NCI-H748 treated with DMSO at 0.1 percent for 48 hours (cell line): ENCODE results near the gene NFE2L2.
A peak's percentile ranks its signal among the peaks of the same experiment; 100 is the strongest.
"Not testable (repeated sequence)": the region's sequence is repeated elsewhere in the genome, so short reads cannot be mapped to it uniquely, and the experiment has no call there.

Experiments
- DNase-seq: peaks from one replicate; lab custom pipeline; 2025; lab: John Stamatoyannopoulos, UW

NFE2L2 gene

DNA sequence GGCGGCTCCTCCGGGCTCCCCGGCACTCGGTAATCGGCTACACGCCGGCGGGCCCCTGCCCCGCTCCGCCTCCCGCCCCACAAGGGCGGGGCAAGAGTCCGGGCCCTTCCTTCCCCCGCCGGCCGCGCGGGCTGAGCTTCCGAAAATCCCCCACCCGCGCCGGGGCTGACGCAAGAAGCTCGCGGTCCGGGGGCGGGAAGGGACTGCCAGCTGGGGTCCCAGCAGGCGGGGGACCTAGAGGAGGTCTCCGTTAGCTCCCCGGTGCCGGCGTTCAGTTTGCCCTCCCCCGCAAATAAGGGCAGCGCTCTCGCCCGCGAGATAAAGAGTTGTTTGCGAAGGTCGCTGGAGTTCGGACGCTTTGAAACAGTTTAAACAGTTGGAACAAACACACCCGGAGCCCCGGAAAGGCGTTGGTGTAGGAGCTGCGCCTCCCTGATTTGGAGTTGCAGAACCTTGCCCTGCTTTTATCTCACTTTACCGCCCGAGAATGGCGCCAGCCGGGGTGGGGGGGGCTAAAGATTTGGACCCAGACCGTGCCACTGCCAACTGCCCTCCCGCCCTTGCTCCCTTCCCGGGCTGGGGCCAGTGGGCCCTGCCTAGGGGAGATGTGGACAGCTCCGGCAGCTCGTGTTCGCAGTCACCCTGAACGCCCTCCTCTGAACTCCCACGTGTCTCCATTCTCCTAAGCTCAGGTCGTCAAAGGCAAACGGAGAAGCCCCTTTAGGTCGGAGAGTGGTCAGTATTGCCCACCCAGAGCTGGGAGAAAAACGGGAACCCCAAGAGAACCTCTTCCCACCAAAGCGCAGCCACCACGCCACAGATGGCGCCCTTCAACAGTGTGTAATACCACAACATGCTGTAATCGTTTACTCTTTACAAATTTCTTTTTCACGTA is at the start of gene NFE2L2:
Gene NFE2L2, minus strand, starts transcription at position 35 of the 895 bp plus-strand sequence. CDS start 151 bp downstream, outside the sequence.
- peak; percentile 59 for DNase-seq

DNA sequence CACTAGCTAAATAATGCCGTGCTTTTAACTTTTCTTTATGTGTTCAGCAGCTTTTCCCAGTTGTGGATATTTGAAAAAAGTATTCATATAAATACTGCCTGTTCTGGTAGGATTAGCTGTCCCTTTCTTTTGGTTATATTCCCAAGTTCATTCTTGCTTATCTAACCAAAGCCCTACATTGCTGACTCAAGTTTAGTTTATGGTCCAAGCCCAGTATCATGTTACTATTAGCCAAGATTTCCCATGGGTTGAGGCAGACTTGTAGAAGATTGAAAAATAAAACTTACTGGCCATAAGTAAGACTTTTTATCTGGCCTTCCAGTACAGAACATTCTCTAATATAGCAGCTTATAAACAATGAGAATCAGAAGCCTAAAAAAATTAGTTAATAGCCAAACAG is 49.7 kb upstream of the NFE2L2 start:
- DNase-seq = no peak

DNA sequence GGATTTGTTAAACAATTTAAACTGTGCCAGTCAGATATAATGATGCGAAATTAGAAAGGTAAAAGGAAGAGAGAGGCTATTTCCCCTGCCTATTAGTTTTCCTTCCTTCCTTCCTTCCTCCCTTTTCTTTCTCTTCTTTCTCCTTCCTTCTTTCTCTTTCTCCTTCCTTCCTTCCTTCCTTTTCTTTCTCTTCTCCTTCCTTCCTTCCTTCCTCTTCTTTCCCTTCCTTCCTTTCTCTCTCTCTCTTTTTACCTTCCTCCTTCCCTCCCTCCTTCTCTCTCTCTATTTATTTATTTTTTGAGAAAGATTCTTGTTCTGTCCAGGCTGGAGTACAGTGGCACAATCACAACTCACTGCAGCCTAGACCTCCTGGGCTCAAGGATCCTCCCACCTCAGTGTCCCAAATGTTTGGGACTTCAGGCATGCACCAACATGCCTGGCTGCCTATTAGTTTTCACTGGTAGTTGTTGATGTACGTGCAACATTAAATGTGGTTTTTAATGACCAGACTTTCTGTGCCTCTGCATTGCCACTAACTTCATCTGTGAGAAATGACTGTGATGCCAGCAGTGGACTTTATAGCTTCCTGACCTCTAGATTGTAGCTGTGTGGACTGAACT is 48.7 kb upstream of the NFE2L2 start:
- no peak for DNase-seq

DNA sequence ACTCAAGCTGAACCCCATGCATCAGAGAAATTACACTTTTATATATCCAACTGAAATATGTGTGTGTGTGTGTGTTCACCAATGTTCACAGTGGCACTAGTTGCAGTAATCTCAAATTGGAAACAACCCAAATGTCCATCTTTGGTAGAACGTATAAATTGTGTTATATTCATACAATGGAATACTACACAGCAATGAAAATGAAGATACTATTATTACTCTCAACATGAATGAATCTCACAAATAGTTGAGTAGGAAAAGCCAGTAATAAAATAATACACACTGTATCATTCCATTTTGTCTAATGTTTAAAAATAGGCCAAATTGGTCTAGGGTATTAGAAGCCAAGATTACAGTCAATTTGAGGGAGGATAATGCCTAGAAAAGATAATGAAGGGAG is 48.0 kb upstream of the NFE2L2 start:
- no peak for DNase-seq

DNA sequence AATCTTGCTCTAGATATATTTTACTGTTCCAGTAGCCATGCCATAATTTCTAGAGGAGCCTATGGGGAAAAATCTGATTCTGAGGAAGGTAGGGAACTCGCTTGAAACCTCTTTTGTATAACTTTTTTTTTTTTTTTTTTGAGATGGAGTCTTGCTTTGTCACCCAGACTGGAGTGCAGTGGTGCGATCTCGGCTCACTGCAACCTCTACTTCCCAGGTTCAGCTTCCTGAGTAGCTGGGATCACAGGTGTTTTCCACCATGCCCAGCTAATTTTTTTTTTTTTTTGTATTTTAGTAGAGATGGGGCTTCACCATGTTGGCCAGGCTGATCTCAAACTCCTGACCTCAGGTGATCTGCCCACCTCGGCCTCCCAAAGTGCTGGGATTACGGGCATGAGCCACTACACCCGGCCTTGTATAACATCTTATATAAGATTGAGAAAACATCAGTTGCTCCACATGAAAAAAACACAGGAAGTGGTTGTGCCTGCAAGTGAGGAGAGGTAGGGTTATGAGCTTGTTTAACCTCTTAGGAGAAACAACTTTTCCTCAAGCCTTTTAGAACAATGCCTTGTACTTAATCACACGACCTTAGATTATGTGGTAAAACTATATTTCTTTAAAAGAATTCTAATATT is 45.3 kb upstream of the NFE2L2 start:
- not testable (repeated sequence) for DNase-seq

DNA sequence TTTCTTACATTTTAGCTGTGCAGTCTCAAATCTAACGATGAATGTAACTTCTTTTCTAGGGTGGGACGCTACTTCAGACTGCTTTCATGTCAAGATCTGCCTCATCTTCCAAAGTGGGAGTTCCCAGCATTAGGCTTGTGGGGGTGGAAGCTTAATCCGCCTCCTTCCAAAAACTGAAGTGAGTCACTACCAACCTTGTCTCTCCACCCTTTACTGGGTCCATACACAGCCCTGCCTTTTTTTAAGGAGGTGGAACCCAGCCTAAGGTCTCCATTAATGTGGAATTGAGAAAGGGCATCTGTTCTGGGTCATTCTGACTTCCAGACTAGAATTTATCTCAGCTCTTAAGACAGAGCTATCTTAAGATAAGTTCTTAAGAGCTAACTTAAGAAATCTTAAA is 42.0 kb upstream of the NFE2L2 start:
- DNase-seq = no peak

DNA sequence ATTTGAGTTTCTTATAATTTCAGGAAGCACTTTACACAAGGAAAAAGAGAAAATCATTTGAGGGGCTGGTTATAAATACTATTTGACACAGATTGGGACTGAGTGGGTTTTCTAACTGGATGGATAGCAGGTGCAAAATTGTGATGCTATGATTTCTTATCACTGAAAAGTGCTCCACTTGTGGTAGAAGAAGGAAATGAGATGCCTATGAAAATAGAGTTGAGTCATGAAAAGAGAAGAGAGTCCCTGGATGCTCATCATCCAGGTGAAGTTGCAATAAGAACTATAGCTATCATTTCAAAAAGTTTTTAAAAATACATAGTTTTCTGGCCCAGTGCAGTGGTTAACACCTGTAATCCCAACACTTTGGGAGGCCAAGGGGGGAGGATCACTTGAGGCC is 39.4 kb upstream of the NFE2L2 start:
- no peak for DNase-seq

DNA sequence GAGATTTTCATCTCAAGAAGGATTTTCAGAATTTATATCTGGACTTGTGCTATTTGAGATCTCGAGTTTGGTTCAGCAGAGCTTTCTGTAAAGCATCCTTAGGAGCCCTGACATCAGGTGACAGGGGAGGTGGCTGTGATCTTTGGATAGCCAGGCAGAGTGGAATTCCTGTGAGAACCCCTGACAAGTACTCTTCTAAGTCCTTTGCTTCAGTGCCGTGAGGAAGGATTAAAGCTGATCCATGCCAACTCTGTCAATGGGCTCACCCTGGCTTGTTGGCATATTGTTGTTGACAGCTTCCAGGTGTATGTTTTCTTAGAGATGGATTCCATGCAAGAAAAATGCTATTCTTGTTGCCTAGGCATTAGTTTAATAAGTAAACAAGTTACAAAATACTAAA is 38.0 kb upstream of the NFE2L2 start:
- DNase-seq = no peak

DNA sequence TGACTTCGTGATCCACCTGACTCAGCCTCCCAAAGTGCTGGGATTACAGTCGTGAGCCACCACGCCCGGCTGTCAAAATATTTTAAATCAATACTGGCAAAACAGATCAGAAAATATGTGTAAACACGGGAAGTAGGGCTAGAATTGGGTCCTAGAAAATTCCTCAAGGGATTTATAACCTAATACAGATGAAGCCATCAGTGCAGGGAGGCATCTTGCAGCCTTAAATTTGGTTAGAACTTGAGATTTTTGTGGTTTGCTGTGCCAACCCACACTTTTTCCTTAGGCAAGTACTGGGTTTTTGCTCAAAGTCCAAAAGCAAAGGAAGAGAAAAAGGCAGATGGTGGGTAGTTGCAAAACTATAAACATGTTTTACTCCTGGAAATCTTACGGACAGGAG is 33.7 kb upstream of the NFE2L2 start:
- no peak for DNase-seq

DNA sequence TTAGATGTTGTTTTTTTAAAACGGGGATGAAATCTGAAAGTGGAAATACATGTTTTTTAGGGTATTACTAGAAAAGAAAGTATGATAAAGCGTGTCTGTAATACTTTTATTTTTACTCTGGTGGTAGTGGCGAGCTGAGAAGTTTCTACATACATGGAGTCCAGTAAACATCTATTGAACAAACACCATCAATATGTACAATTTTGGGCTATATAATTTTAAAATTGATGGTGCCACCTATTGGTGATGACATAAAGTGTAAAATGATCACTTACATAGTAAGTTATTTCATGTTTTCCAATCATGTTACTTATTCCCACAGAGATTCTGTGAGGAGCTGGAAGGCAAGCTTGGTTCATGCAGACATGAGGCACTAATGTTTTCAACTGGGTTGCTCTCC is 31.5 kb upstream of the NFE2L2 start:
- DNase-seq = no peak

DNA sequence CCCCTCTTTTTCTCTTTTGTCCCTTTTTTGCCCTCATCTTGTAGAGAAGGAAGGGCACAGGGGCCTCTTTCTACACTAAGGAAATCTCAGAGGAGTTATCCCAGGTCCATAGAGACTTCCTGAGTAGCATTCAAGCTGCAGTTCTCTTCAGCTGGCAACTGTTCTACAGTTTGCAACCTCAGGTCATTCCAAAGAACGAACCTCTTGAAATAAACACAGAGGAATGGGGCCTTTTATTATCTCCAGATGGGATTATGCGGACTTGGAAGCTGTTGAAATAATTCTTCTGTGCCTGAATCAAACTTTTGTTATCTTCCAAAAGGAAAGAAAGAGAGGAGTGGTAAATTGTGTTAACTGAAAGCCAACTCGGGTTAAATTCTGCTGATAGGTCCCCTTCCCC is 31.0 kb upstream of the NFE2L2 start:
- DNase-seq = no peak

DNA sequence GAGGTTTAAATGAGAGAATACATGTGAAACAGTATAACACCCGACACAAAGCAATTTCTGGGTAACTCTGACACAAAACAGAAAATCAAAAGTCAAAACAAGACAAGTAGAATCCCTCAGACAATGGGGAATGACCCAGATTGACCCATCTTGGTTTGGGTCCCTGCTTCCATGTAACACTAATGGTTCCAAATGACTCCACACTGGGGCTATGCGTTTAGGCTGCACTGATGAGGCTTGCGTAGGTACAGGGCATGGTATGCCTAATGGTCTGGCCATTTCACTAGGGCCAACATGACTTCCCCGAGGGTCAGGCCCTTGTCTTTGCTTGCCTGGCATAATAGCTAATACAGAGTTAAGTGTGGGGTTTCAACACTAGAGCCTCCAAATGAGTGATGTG is 27.2 kb upstream of the NFE2L2 start:
- no peak for DNase-seq

DNA sequence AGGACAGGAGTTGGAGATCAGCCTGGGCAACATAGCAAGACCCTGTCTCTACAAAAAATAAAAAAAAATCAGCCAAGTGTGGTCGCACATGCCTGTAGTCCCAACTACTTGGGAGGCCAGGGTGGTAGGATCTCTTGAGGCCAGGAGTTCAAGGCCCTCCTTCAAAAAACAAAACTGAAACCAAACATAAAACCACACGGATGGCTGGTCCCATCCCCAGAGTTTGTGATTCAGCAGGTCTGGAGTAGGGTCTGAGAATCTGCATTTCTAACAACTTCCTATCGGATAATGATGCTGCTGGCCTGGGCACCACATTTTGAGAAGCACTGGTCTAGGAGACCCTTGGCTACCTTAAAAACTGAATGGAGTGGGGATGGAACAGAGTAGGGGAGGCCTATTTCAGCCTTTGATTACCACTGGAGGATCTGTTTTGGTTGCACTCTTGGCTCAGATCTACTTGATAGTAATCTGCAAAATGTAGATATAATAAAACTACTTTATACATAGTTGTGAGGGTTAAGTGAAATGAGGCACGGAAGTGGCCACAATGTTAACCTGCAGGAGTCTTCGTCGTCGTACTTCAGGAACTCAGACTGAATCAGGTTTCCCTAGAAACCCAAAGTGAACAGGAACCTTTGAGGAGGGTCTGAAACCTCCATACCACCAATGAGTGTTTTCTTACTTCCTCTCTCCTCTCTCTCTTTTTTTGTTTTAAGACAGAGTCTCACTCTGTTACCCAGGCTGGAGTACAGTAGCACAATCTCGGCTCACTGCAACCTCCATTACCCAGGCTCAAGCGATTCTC is 25.5 kb upstream of the NFE2L2 start:
- no peak for DNase-seq

DNA sequence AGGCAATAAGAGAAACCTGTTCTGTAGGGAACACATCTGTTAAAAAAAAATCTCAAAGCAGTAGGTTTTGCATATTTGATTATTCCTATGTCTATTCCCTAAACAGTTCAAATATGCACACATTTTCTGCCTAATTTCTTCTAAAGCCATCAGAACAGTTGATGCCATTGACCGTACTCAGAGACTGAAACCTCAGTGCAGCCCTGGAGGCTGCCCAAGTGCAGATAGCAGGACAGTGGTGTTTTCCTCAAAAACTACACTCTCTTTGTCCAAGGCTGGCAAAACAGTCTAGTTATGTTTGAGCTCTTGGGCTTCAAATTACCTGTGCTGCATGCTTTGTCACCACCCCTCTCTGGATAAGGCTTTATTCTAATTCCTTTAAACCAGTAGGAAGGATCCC is 23.3 kb upstream of the NFE2L2 start:
- no peak for DNase-seq

DNA sequence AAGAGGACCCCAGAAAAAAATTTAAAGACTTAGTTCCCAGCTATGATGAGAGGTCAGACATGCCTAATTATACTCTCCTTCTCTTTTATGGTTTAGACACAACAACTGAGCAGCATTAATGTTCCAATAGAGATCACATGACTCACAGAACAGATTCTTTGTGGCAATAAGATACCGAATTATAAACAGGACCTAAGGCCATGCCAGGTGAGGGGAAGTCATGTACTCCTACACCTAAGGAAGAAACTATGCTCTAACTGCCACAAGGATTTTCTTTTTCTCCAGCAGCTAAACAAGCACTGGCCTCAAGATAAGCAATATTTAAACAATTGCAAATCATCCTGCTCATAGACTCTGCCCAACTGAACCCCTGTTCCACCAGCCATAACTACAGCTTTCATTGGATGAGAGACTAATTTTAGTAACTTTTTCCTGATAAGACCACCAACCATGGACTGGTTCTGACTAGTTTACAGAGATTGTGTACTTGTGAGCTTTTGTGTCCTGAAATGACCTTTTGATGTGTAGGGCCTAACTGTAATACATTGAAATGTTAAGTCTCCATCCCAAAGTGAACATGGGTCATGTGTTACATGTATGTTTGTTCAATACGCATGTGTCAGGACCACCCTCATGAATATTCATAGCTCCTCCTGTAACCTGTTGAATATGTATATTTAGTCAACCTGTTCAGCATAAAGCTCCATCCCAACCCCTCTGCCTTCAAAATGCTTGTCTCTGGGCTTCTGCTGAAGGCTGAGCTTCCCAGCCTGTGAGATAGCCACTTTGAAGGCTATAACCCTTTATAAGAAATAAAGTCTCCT is 21.6 kb upstream of the NFE2L2 start:
- DNase-seq = no peak

DNA sequence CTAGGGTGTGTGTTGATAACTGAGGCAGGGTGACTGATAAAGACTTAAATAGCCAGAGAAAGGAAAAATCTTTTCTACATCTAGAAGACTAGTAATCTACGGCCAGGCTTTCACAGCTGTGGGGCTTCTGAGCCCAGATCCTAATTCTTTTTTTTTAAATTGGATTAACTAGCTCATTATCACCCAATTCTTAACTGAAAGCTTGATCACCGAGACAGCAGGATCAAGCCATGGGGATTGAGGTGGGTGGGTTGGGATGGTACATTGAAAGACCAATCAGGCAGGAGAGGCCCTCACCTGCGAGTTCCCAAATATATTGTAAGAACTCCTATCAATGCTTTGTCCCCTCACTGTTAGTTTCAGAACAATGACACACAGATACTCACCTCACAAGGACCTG is 20.0 kb upstream of the NFE2L2 start:
- DNase-seq = no peak

DNA sequence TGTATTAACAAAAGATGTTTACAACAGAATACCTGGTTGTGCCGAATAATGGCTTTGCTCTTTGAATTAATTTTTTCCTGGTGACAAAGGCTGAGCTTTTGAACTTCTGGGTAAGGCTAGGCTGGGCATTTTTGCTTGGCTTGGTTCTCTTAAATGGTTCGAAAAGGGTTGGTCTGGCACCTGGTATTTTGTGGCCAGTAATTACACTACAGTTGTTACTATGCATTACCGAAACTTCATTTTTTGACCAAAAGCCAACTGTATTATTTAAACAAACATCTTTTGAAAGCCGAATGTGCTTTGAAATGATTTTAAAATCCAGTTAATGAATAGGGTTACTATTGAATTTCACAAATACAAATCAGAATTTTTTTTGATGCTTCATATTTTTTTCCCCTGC is 19.4 kb upstream of the NFE2L2 start:
- DNase-seq = no peak

DNA sequence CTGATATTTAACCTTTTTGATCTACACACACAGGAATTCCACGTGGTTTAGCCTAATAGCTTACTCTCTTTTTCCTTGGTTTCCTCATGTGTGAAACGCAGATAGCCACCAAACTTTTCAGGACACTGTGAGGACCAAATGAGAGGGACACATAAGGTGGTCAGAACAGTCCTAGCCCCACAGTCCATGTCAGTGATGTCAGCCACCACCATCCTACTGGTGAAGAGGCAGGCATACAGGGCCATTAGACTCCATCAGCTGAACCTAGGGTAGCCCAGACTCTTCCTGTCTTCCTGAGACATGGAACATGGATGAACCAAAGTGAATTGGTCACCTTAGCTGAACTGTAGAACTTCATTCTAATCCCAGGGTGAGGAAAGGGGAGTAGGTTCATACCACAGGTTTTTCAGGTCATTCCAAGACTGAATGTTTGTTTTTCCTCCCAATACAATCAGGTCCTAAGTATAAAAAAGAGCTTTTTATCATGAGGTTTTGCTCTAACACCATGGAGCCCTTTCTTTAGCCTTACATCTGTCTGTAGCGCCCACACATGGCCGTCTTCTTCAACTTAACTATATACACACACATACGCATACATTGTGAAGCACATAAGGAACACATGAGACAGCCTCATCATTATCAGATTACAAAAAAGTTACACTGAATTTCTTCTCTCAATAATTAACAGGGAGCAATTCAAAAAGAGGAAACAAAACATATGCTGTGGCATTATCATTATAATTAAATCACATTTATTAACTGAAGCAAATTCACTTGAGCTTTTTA is 18.5 kb upstream of the NFE2L2 start:
- no peak for DNase-seq

DNA sequence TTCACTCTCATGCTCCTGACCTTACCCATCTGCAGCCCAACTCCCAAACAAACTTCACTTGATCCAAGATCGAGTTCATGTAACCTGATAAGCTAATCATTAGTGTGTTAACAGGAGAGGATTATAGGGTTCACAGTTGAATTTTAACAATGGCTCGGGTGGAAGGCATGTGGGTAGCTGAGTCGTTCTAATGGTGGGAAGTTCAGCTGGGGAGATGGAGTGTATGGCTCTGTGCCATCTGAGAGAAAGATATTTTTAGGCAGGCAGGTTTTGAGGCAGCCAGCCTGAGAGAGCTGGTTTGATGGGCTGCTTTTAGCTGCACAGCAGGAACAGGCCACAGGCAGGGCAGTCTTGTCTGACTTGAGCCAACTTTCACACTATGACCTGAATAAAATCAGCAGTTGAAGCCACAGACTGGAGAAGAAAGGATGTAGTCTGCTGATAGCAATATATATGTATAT is 17.7 kb upstream of the NFE2L2 start:
- DNase-seq = no peak

DNA sequence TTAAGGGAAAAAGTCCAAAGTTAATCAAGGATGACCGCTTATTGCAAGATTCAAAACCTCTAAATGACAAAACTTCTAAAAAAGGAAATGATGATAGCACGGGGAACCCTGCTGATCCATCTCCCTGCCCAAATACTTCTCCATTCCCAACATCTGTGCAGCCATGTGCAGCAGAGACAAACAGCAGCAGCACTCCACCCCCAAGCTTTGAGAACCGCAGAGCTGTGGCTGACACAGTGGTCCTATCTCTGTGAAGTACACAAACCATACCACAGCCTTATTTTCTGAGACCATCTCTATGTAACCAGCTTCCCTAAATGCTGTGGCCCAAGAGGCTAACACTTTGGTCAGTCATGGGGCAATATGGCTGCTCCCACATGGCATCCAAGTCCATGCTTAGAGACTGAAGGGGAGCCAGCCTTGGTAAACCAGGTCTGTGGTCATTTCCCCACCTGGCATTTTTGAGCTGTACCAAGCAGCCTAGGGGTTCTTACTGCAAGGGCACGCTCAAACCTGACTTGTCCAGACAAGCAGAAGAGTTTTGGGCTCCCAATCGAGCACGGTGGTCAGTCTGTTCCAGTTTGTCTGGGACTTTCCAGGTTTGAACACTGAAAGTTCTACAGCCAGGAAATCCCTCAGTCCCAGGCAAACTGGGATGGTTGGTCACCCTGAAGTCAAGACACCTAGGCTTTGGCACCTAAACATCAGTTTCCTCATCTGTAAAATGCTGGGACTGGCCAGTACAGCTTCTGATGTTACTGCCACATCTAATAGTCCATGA is 17.1 kb upstream of the NFE2L2 start:
- no peak for DNase-seq
